Measurements from ENCODE around the gene GBE1. TPM values are rescaled to one million over a fixed set of nuclear protein-coding genes. Genes with fewer than 3 reads are reported as not detected.

Gene GBE1
- total RNA-seq, 3 donors from 2014 or later, result 34.4 to 148 (median 49.8) TPM

DNA sequence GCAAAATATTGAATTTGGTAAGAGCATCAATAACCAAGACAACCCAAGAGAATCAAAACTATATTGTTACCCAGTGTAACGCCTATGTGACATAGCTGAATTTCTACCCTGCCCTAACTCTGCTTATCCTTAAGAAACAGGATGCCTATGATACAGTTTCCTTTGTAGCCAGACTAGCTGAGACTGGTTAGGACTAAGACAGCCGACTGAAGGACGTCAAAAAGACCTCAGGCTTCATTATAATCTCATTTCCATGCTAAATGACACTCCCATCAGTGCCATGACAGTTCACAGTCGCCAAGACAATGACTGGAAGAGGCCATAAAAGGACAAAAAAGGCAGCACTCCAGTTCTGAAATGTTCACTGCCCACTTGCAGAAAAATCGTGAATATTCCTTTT lies 66.8 kb downstream of the GBE1 start:
- no peak for DNase-seq (ENCODE audit: low spot score in 2 of 2)
- Histone ChIP-seq H3K27me3 (no peaks in the 10 kb centered on the region), H3K36me3 (no peaks in the 10 kb centered on the region), H3K4me3 (no peak overlapping the region), H3K27ac (no peak overlapping the region), H3K4me1 (no peaks in the 10 kb centered on the region), H3K9me3 (no peaks in the 10 kb centered on the region)
- intact Hi-C loops (cut with DNase I; ENCODE audit: low total_unique reads), result no loop called here
- TF ChIP-seq, protein P1, sequence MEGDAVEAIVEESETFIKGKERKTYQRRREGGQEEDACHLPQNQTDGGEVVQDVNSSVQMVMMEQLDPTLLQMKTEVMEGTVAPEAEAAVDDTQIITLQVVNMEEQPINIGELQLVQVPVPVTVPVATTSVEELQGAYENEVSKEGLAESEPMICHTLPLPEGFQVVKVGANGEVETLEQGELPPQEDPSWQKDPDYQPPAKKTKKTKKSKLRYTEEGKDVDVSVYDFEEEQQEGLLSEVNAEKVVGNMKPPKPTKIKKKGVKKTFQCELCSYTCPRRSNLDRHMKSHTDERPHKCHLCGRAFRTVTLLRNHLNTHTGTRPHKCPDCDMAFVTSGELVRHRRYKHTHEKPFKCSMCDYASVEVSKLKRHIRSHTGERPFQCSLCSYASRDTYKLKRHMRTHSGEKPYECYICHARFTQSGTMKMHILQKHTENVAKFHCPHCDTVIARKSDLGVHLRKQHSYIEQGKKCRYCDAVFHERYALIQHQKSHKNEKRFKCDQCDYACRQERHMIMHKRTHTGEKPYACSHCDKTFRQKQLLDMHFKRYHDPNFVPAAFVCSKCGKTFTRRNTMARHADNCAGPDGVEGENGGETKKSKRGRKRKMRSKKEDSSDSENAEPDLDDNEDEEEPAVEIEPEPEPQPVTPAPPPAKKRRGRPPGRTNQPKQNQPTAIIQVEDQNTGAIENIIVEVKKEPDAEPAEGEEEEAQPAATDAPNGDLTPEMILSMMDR (IDR thresholded peaks at IDR 0.05), result no peak
- TF ChIP-seq POLR2AphosphoS5 (IDR thresholded peaks at IDR 0.05) (no peak), POLR2A (IDR thresholded peaks at IDR 0.05) (no peak)

GRCh38 chr3:81692766-81693165 lies 68.7 kb downstream of the GBE1 start:
- H3K36me3 ChIP-seq, result no peaks in the 10 kb centered on the region
- no peaks in the 10 kb centered on the region for H3K4me1 ChIP-seq
- TF ChIP-seq POLR2AphosphoS5 (IDR thresholded peaks at IDR 0.05) (no peak), POLR2A (IDR thresholded peaks at IDR 0.05) (no peak)
- TF ChIP-seq, protein P1 (IDR thresholded peaks at IDR 0.05), result no peak
- H3K4me3 ChIP-seq, result no peak overlapping the region
- DNase-seq (ENCODE audit: low spot score in 2 of 2), result no peak
- no peaks in the 10 kb centered on the region for H3K9me3 ChIP-seq
- no peaks in the 10 kb centered on the region for H3K27me3 ChIP-seq
- H3K27ac ChIP-seq, result no peak overlapping the region
- intact Hi-C loops (cut with DNase I; ENCODE audit: low total_unique reads), result no loop called here

GRCh38 chr3:81689617-81690016 lies 71.8 kb downstream of the GBE1 start:
- no peaks in the 10 kb centered on the region for H3K27me3 ChIP-seq
- no peaks in the 10 kb centered on the region for H3K36me3 ChIP-seq
- H3K9me3 ChIP-seq, result no peaks in the 10 kb centered on the region
- no peak overlapping the region for H3K4me3 ChIP-seq
- no peak for DNase-seq (ENCODE audit: low spot score in 2 of 2)
- no peaks in the 10 kb centered on the region for H3K4me1 ChIP-seq
- no peak overlapping the region for H3K27ac ChIP-seq
- intact Hi-C loops (cut with DNase I; ENCODE audit: low total_unique reads), result no loop called here
- TF ChIP-seq POLR2AphosphoS5 (IDR thresholded peaks at IDR 0.05), result no peak
- TF ChIP-seq POLR2A (IDR thresholded peaks at IDR 0.05), result no peak
- TF ChIP-seq, protein P1 (IDR thresholded peaks at IDR 0.05), result no peak

- DNase-seq (ENCODE audit: low spot score in 2 of 2), result no peak
- intact Hi-C loops (cut with DNase I; ENCODE audit: low total_unique reads), result no loop called here
Measured at GRCh38 chr3:81684751-81685395, 76.6 kb downstream of the GBE1 start.

More at GRCh38 chr3:81684751-81685395, 76.6 kb downstream of the GBE1 start:
- no peaks in the 10 kb centered on the region for H3K27me3 ChIP-seq
- no peaks in the 10 kb centered on the region for H3K36me3 ChIP-seq
- H3K27ac ChIP-seq, result no peak overlapping the region
- H3K9me3 ChIP-seq, result no peaks in the 10 kb centered on the region
- H3K4me3 ChIP-seq, result no peak overlapping the region
- no peaks in the 10 kb centered on the region for H3K4me1 ChIP-seq
- TF ChIP-seq POLR2AphosphoS5 (IDR thresholded peaks at IDR 0.05), result no peak
- no peak for TF ChIP-seq POLR2A (IDR thresholded peaks at IDR 0.05)
- TF ChIP-seq, protein P1 (IDR thresholded peaks at IDR 0.05), result no peak

All from breast epithelium (tissue), 4 donors.